Upper lobe of right lung (tissue), 1 donor: ENCODE data around the gene CELF5. TPM values are rescaled to one million over a fixed set of nuclear protein-coding genes. Genes with fewer than 3 reads are reported as not detected.
A peak's percentile ranks its signal among the peaks of the same experiment; 100 is the strongest.
"Not testable (repeated sequence)": the region's sequence is repeated elsewhere in the genome, so short reads cannot be mapped to it uniquely, and the experiment has no call there.

Experiments used
- ATAC-seq: fragments of 200-7000 bp; cut with Tn5 transposase; one replicate; pipeline ENCODE4 v1.9.1; 2020; ENCODE audit warnings: mild to moderate bottlenecking, moderate library complexity
- DNase-seq: peaks from one replicate; pipeline ENCODE4 v3.0.0-alpha.2; 2020
- H3K27ac ChIP-seq: fragments of 200-600 bp; one replicate; pipeline ENCODE4 v1.8.0; 2022
- H3K27me3 ChIP-seq: fragments of 200-600 bp; one replicate; pipeline ENCODE4 v1.8.0; 2022; ENCODE audit warnings: mild to moderate bottlenecking
- H3K36me3 ChIP-seq: fragments of 200-600 bp; one replicate; pipeline ENCODE4 v1.8.0; 2022
- H3K4me1 ChIP-seq: fragments of 200-600 bp; one replicate; pipeline ENCODE4 v1.8.0; 2022
- H3K4me3 ChIP-seq: fragments of 200-600 bp; one replicate; pipeline ENCODE4 v1.8.0; 2022; ENCODE audit warnings: mild to moderate bottlenecking
- H3K9me3 ChIP-seq: fragments of 200-600 bp; one replicate; pipeline ENCODE4 v1.8.0; 2022
- intact Hi-C: fragments of 100-400 bp; cut with DNase I; formaldehyde crosslinking; loops from one replicate; pipeline ENCODE4 v1.11.0; 2022
- total RNA-seq: library from RNA; stranded (reverse); fragmentation: NEBNext Ultra II Directional; extraction: Animal tissue kit (Norgen Biotek cat#: 25700); gene quantifications from one replicate; pipeline ENCODE4 v1.2.1, GENCODE V29; 2021
- TF ChIP-seq, protein P1 (sequence below): fragments of 200-600 bp; IDR thresholded peaks from one replicate; pipeline ENCODE4 v1.8.0; 2022; ENCODE audit warnings: antibody characterized with exemption
- donor health status: DM: no; HTN: yes; CAD: no; lungs with severe emphysema.

The CELF5 gene
- total RNA-seq, 1 donor from 2014 or later: not detected

DNA sequence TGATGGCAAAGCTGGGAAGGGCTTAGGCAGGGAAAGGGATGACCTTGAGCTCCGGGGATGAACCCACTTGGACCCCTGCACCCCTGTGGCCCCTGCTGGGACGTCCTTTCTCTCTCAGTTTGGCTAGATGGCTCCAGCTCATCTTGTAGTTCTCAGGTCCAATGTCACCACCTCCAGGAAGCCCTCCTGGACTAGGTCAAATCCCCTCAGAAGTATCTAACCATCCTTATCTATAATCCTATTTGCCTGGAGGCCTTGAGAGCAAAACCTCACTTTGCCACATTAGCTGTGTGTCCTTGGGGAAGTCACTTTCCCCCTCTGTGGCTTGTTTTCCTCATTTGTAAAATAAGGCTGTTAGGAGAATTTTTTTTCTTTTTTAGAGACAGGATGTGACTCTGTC is 99.2 kb downstream of the CELF5 start:
- Histone ChIP-seq H3K9me3 (no peaks in the 10 kb centered on the region), H3K36me3 (no peaks in the 10 kb centered on the region), H3K27ac (no peak overlapping the region), H3K4me1 (no peaks in the 10 kb centered on the region), H3K27me3 (peaks cover 17% of the 10 kb centered on the region), H3K4me3 (no peak overlapping the region)
- DNase-seq: no peak
- intact Hi-C loops: loop anchor here (5.0 kb wide), 1 partner anchor 154 kb away; no protein-coding TSS in a partner anchor
- TF ChIP-seq, protein P1, sequence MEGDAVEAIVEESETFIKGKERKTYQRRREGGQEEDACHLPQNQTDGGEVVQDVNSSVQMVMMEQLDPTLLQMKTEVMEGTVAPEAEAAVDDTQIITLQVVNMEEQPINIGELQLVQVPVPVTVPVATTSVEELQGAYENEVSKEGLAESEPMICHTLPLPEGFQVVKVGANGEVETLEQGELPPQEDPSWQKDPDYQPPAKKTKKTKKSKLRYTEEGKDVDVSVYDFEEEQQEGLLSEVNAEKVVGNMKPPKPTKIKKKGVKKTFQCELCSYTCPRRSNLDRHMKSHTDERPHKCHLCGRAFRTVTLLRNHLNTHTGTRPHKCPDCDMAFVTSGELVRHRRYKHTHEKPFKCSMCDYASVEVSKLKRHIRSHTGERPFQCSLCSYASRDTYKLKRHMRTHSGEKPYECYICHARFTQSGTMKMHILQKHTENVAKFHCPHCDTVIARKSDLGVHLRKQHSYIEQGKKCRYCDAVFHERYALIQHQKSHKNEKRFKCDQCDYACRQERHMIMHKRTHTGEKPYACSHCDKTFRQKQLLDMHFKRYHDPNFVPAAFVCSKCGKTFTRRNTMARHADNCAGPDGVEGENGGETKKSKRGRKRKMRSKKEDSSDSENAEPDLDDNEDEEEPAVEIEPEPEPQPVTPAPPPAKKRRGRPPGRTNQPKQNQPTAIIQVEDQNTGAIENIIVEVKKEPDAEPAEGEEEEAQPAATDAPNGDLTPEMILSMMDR: no peak
- no peak for ATAC-seq

DNA sequence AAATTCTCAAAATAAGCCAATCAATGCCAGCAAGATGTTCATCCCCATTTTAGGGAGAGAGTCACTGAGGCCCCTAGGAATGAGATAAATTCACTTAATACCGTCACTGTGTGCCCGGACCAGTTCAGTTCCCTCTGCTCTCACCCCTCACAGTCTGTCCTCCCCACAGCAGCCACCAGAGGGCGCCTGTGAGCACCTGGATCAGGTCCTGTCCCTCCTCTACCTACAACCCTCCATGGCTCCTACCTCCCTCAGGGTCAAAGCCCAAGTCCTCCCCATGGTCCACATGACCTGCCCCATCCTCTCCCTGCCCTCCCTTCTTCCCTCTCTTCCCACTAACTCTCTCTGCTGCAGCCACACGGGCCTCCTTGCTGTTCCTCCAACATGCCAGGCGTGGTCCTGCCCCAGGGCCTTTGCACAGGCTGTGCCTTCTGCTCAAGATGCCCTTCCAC is 100.0 kb downstream of the CELF5 start:
- DNase-seq: peak; percentile 86
- Histone ChIP-seq H3K36me3 (no peaks in the 10 kb centered on the region), H3K4me1 (no peaks in the 10 kb centered on the region), H3K9me3 (no peaks in the 10 kb centered on the region), H3K27ac (no peak overlapping the region), H3K4me3 (no peak overlapping the region), H3K27me3 (peaks cover 16% of the 10 kb centered on the region)
- ATAC-seq: peak; percentile 86
- intact Hi-C loops: loop anchor here (5.0 kb wide), 1 partner anchor 153 kb away; no protein-coding TSS in a partner anchor
- TF ChIP-seq, protein P1: peak; percentile 86

DNA sequence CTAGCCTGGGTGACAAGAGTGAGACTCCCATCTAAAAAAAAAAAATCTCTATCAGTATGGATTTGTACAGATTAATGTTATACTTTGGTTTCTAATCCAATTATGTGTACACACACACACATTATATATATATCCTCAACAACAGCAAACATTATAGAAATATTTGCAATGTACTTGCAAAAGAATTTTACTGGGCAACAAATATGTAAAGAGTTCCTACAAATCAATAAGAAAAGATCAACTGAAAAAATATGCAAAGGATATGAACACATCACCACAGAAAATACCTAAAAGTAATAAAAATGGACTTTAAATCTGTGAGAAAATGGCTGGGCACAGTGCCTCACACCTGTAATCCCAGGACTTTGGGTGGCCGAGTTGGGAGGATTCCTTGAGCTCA is 101.0 kb downstream of the CELF5 start:
- intact Hi-C loops: loop anchor here (5.0 kb wide), 1 partner anchor 107 kb away; no protein-coding TSS in a partner anchor
- H3K27ac ChIP-seq: no peak overlapping the region
- ATAC-seq (no peak), DNase-seq (no peak)
- peaks cover 6% of the 10 kb centered on the region for H3K27me3 ChIP-seq
- TF ChIP-seq, protein P1: no peak
- no peaks in the 10 kb centered on the region for H3K9me3 ChIP-seq
- no peaks in the 10 kb centered on the region for H3K4me1 ChIP-seq
- no peak overlapping the region for H3K4me3 ChIP-seq
- H3K36me3 ChIP-seq: no peaks in the 10 kb centered on the region

DNA sequence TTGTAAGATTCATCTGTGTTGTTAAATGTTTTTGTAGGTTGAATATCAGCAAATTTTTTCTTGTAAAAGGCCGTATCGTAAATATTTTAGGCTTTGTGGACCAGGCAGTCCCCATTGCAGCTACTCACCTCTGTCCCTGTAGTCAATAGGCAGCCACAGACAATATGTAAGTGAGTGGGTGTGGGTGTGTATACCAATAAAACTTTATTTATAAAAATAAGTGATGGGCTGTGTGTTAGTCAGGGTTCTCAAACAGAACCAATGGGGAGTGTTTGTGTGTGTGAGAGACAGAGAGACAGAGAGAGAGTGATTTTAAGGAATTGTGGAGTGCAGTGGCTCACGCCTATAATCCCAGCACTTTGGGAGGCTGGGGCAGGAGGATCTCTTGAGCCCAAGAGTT is 104.3 kb downstream of the CELF5 start:
- H3K4me3 ChIP-seq: no peak overlapping the region
- no peaks in the 10 kb centered on the region for H3K27me3 ChIP-seq
- H3K36me3 ChIP-seq: no peaks in the 10 kb centered on the region
- ATAC-seq (no peak), DNase-seq (no peak)
- no peak overlapping the region for H3K27ac ChIP-seq
- TF ChIP-seq, protein P1: no peak
- no peaks in the 10 kb centered on the region for H3K4me1 ChIP-seq
- intact Hi-C loops: loop anchor here (5.0 kb wide), 1 partner anchor 104 kb away; no protein-coding TSS in a partner anchor
- no peaks in the 10 kb centered on the region for H3K9me3 ChIP-seq

DNA sequence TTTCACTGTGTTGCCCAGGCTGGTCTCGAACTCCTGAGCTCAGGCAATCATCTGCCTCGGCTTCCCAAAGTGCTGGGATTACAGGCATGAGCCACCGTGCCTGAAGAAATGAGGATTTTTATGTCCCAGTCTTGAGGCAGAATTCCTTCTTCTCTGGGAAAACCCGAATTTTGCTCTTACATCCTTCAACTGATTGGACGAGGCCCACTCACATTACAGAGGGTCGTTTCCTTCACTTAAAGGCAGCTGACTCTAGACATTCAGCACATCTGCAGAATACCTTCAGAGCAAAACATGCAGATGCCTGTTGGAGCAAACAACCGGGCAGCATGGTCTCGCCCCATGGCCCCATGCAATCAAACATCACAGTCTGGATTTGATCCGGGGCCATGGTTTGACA is 105.6 kb downstream of the CELF5 start:
- ATAC-seq (no peak), DNase-seq (no peak)
- H3K27ac ChIP-seq: no peak overlapping the region
- H3K4me3 ChIP-seq: no peak overlapping the region
- no peaks in the 10 kb centered on the region for H3K36me3 ChIP-seq
- intact Hi-C loops: no loop called here
- TF ChIP-seq, protein P1: no peak
- H3K9me3 ChIP-seq: no peaks in the 10 kb centered on the region
- peaks cover 1% of the 10 kb centered on the region for H3K4me1 ChIP-seq
- no peaks in the 10 kb centered on the region for H3K27me3 ChIP-seq

DNA sequence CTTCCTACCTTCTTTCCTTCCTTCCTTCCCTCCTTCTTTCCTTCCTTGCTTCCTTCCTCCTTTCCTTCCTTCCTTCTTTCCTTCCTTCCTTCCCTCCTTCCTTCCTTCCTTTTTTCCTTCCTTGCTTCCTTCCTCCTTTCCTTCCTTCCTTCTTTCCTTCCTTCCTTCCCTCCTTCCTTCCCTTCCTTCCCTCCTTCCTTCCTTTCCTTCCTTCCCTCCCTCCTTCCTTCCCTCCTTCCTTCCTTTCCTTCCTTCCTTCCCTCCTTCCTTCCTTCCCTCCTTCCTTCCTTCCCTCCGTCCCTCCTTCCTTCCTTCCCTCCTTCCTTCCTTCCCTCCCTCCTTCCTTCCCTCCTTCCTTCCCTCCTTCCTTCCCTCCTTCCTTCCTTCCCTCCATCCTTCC is 107.8 kb downstream of the CELF5 start:
- H3K9me3 ChIP-seq, H3K27ac ChIP-seq, H3K27me3 ChIP-seq, H3K4me3 ChIP-seq, H3K36me3 ChIP-seq, DNase-seq, intact Hi-C loops, ATAC-seq: not testable (repeated sequence)
- H3K4me1 ChIP-seq: peaks cover 22% of the 10 kb centered on the region
